Body of pancreas (tissue), 4 donors: ENCODE results near the gene TAGAP.

Experiments used
- CTCF ChIP-seq, 7 experiments: fragments of 450-650 bp in 4 of 7; fragments of 200-600 bp in 3 of 7; sonication (generic) in 3 of 7; IDR thresholded peaks; one replicate each; pipeline ENCODE4 v1.5.1; 2016 to 2019; ENCODE audit warnings: antibody characterized with exemption in 7 of 7
- POLR2A ChIP-seq, 3 donors: fragments of 450-650 bp; IDR thresholded peaks; one replicate each; pipeline ENCODE4 v1.6.1; 2016; ENCODE audit warnings: antibody characterized with exemption in 3 of 3, mild to moderate bottlenecking in 2 of 3

- TF ChIP-seq CTCF (IDR thresholded peaks at IDR 0.05) (no peak), POLR2A (IDR thresholded peaks at IDR 0.05) (no peak)
Measured at GRCh38 chr6:159059885-159060506, 15.2 kb upstream of the TAGAP start.
